HCT116 (cell line): Measurements from ENCODE around the gene MEX3B. TPM values are rescaled to one million over a fixed set of nuclear protein-coding genes. Genes with fewer than 3 reads are reported as not detected.

Experiments used
- ATAC-seq: fragments of 200-7000 bp; cut with Tn5 transposase; 2 replicates; pipeline ENCODE4 v1.9.1; 2020; ENCODE audit warnings: mild to moderate bottlenecking, moderate library complexity
- BruUV-seq: library from RNA; stranded (reverse); fragments of 400-500 nt; replicated peaks from 2 replicates; lab custom pipeline; 2021; lab: Mats Ljungman, UMichigan
- CTCF ChIA-PET: fragments of 300-600 bp; sonication (Branson Sonifier 250); formaldehyde crosslinking; loops from one replicate; lab custom pipeline; 2021; ENCODE audit warnings: antibody characterized with exemption; lab: Charles Lee
- POLR2A ChIA-PET: fragments of 300-600, 350-600 bp; sonication (Branson Sonifier 250); formaldehyde crosslinking; loops from one replicate; lab custom pipeline; 2021; ENCODE audit warnings: antibody characterized with exemption; lab: Charles Lee
- RAD21 ChIA-PET, 2 experiments: fragments of 300-600 bp; sonication (Branson Sonifier 250); formaldehyde crosslinking; loops; one replicate each; lab custom pipeline; 2023; ENCODE audit warnings: low total read pairs in 2 of 2; ENCODE audit not compliant: uncharacterized antibody in 2 of 2, unreplicated experiment in 2 of 2, low non-redundant PET in 1 of 2; lab: Charles Lee
- DNase-seq: peaks from one replicate; pipeline ENCODE4 v3.0.0-alpha.2; 2010; ENCODE audit warnings: low read depth, low spot score
- H2AFZ ChIP-seq: fragments of 200-600 bp; shearing (Covaris generic), sonication (generic); 2 replicates; pipeline ENCODE4 v1.6.1; 2017; ENCODE audit warnings: low read depth, mixed run types, mixed read lengths, antibody characterized with exemption, low read length; ENCODE audit not compliant: poor library complexity, severe bottlenecking
- H3K27ac ChIP-seq: 2 replicates; pipeline ENCODE4 v1.5.1; 2012; ENCODE audit warnings: low read depth, low read length
- H3K27me3 ChIP-seq: fragments of 200-600 bp; sonication (generic); 2 replicates; pipeline ENCODE4 v1.6.1; 2016; ENCODE audit warnings: mixed run types, low read length, mixed read lengths; ENCODE audit not compliant: insufficient read depth
- H3K36me3 ChIP-seq, 2 experiments: fragments of 200-500 bp in 1 of 2; fragments of 200-600 bp in 1 of 2; sonication (Bioruptor generic) in 1 of 2; sonication (generic) in 1 of 2; 2 replicates each; pipeline versions ENCODE4 v1.5.1 to v1.6.1; 2014 to 2016; ENCODE audit warnings: low read length in 2 of 2, inconsistent platforms in 1 of 2, mixed read lengths in 1 of 2, mixed run types in 1 of 2; ENCODE audit not compliant: insufficient read depth in 2 of 2, control insufficient read depth in 1 of 2
- H3K4me1 ChIP-seq, 2 experiments: fragments of 200-600 bp in 1 of 2; sonication (generic) in 1 of 2; 2 replicates each; pipeline versions ENCODE4 v1.5.1 to v1.6.1; 2012 to 2017; ENCODE audit warnings: low read length in 2 of 2, inconsistent platforms in 1 of 2, mild to moderate bottlenecking in 1 of 2, mixed read lengths in 1 of 2, mixed run types in 1 of 2, moderate library complexity in 1 of 2; ENCODE audit not compliant: insufficient read depth in 2 of 2, control insufficient read depth in 1 of 2
- H3K4me2 ChIP-seq: fragments of 200-600 bp; sonication (generic); 2 replicates; pipeline ENCODE4 v1.6.1; 2017; ENCODE audit warnings: mixed run types, low read length, mixed read lengths
- H3K4me3 ChIP-seq, 2 experiments: fragments of 200-600 bp in 1 of 2; sonication (generic) in 1 of 2; replicated peaks in 1 of 2; 2 replicates each; pipeline ENCODE4 v1.5.1; 2011 to 2016; ENCODE audit warnings: low read length in 2 of 2, control low read depth in 1 of 2, low read depth in 1 of 2, mild to moderate bottlenecking in 1 of 2, mixed read lengths in 1 of 2, mixed run types in 1 of 2
- H3K79me2 ChIP-seq: fragments of 200-600 bp; sonication (generic); 2 replicates; pipeline ENCODE4 v1.6.1; 2017; ENCODE audit warnings: mild to moderate bottlenecking, mixed run types, low read length, moderate library complexity, mixed read lengths; ENCODE audit not compliant: insufficient read depth
- H3K9ac ChIP-seq: fragments of 200-600 bp; sonication (generic); 2 replicates; pipeline ENCODE4 v1.6.1; 2016; ENCODE audit warnings: low read length, mixed read lengths
- H3K9me2 ChIP-seq: fragments of 200-600 bp; sonication (generic), shearing (Covaris generic); 2 replicates; pipeline ENCODE4 v1.6.1; 2017; ENCODE audit warnings: mixed run types, mild to moderate bottlenecking, moderate library complexity; ENCODE audit not compliant: insufficient read depth
- H3K9me3 ChIP-seq, 2 experiments: fragments of 200-500 bp in 1 of 2; fragments of 200-600 bp in 1 of 2; sonication (Bioruptor generic) in 1 of 2; sonication (generic) in 1 of 2; 2 replicates each; pipeline ENCODE4 v1.6.1; 2014 to 2017; ENCODE audit warnings: low read length in 2 of 2, mixed read lengths in 2 of 2, inconsistent platforms in 1 of 2, low read depth in 1 of 2, mild to moderate bottlenecking in 1 of 2, mixed run types in 1 of 2, moderate library complexity in 1 of 2; ENCODE audit not compliant: control insufficient read depth in 1 of 2, insufficient read depth in 1 of 2
- H4K20me1 ChIP-seq: fragments of 200-600 bp; sonication (generic), shearing (Covaris generic); 2 replicates; pipeline ENCODE4 v1.6.1; 2017; ENCODE audit warnings: mixed run types, mild to moderate bottlenecking, moderate library complexity; ENCODE audit not compliant: insufficient read depth
- CBX3 ChIP-seq: IDR thresholded peaks from 2 replicates; pipeline ENCODE4 v1.6.1; 2012; ENCODE audit warnings: low read depth
- CEBPB ChIP-seq: IDR thresholded peaks from 2 replicates; pipeline ENCODE4 v1.6.1; 2012; ENCODE audit warnings: low read depth
- EGR1 ChIP-seq: IDR thresholded peaks from 2 replicates; pipeline ENCODE4 v1.6.1; 2012; ENCODE audit warnings: low read depth
- ELF1 ChIP-seq: IDR thresholded peaks from 2 replicates; pipeline ENCODE4 v1.6.1; 2012; ENCODE audit warnings: low read depth, borderline replicate concordance
- EZH2 ChIP-seq: fragments of 200-600 bp; sonication (generic); IDR thresholded peaks from 2 replicates; pipeline ENCODE4 v1.6.1; 2017; ENCODE audit warnings: antibody characterized with exemption, mixed run types
- EZH2phosphoT487 ChIP-seq: fragments of 200-600 bp; IDR thresholded peaks from 2 replicates; pipeline ENCODE4 v1.6.1; 2018; ENCODE audit warnings: antibody characterized with exemption, borderline replicate concordance
- JUND ChIP-seq: IDR thresholded peaks from 2 replicates; pipeline ENCODE4 v1.6.1; 2012
- SIN3A ChIP-seq: IDR thresholded peaks from 2 replicates; pipeline ENCODE4 v1.6.1; 2012; ENCODE audit warnings: low read depth
- SP1 ChIP-seq: IDR thresholded peaks from 2 replicates; pipeline ENCODE4 v1.6.1; 2012; ENCODE audit warnings: low read depth
- TCF7L2 ChIP-seq: IDR thresholded peaks from 2 replicates; pipeline ENCODE4 v1.7.0; 2011; ENCODE audit warnings: borderline replicate concordance, inconsistent platforms; ENCODE audit not compliant: insufficient read depth, insufficient read length; ENCODE audit errors: extremely low read depth
- ZNF274 ChIP-seq: fragments of 200-500 bp; sonication (Bioruptor generic); IDR thresholded peaks from 2 replicates; pipeline ENCODE4 v1.6.1; 2014; ENCODE audit warnings: mild to moderate bottlenecking, low read depth, low read length, inconsistent platforms
- intact Hi-C: fragments of 100-400 bp; cut with micrococcal nuclease; formaldehyde crosslinking; loops from 2 replicates; pipeline ENCODE4 v1.10.0; 2022
- total RNA-seq: library from RNA; stranded (reverse); gene quantifications from one replicate; pipeline ENCODE4 v1.2.1, GENCODE V29; 2021; ENCODE audit not compliant: unreplicated experiment
- TF ChIP-seq, protein P1 (sequence below): IDR thresholded peaks from 2 replicates; pipeline ENCODE4 v1.6.1; 2011; ENCODE audit warnings: mild to moderate bottlenecking, low read length, moderate library complexity; ENCODE audit not compliant: insufficient replicate concordance; ENCODE audit errors: extremely low read depth
- TF ChIP-seq, protein P2 (sequence below), 3 experiments: fragments of 200-600 bp in 1 of 3; sonication (generic) in 1 of 3; IDR thresholded peaks in 2 of 3; conservative IDR thresholded peaks in 1 of 3; 2 replicates each; pipeline ENCODE4 v1.5.1; 2012 to 2017; ENCODE audit warnings: low read depth in 2 of 3, low read length in 2 of 3, antibody characterized with exemption in 1 of 3, borderline replicate concordance in 1 of 3, control low read depth in 1 of 3, mild to moderate bottlenecking in 1 of 3, mixed read lengths in 1 of 3, mixed run types in 1 of 3, moderate library complexity in 1 of 3; ENCODE audit not compliant: insufficient read depth in 1 of 3
- TF ChIP-seq, protein P3 (sequence below): IDR thresholded peaks from 2 replicates; pipeline ENCODE4 v1.6.1; 2012

MEX3B gene
- total RNA-seq, 1 experiment from 2014 or later: 1.9 TPM

DNA sequence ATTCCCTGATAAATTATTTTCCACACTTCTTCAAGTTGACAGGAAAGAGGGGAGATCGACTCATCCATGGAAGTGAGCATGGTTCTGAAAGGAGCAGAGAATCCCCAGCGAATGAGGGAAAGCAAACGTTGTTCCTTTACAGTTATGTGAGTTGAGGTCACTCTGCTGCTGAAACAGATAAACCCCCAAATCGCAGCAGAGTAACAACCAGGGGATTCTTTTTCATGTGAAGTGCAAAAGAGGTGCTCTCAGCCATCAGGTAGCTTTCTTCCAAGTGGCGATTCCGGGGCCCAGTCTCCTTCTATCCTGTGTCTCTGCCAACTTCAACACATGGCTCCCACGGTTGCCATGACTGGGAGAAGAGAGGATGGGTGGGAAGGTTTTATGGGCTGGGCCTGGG is 28.2 kb downstream of the MEX3B start:
- intact Hi-C loops: no loop called here
- no TSS peak for BruUV-seq
- CTCF ChIA-PET: no interaction called here

More for the DNA sequence above, 28.2 kb downstream of the MEX3B start:
- Histone ChIP-seq H3K9ac (no peak overlapping the region), H3K4me2 (no peak overlapping the region), H3K36me3 (no peaks in the 10 kb centered on the region), H3K79me2 (no peaks in the 10 kb centered on the region), H3K27me3 (peaks cover 5% of the 10 kb centered on the region), H2AFZ (no peak overlapping the region), H3K4me3 (no peak overlapping the region), H3K9me2 (no peaks in the 10 kb centered on the region), H4K20me1 (no peaks in the 10 kb centered on the region)
- POLR2A ChIA-PET: no interaction called here
- TF ChIP-seq, protein P1, sequence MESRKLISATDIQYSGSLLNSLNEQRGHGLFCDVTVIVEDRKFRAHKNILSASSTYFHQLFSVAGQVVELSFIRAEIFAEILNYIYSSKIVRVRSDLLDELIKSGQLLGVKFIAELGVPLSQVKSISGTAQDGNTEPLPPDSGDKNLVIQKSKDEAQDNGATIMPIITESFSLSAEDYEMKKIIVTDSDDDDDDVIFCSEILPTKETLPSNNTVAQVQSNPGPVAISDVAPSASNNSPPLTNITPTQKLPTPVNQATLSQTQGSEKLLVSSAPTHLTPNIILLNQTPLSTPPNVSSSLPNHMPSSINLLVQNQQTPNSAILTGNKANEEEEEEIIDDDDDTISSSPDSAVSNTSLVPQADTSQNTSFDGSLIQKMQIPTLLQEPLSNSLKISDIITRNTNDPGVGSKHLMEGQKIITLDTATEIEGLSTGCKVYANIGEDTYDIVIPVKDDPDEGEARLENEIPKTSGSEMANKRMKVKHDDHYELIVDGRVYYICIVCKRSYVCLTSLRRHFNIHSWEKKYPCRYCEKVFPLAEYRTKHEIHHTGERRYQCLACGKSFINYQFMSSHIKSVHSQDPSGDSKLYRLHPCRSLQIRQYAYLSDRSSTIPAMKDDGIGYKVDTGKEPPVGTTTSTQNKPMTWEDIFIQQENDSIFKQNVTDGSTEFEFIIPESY: no peak
- TF ChIP-seq TCF7L2: no peak
- TF ChIP-seq EGR1: no peak
- TF ChIP-seq CBX3: no peak
- TF ChIP-seq ELF1: no peak
- TF ChIP-seq ZNF274: no peak
- TF ChIP-seq, protein P2, sequence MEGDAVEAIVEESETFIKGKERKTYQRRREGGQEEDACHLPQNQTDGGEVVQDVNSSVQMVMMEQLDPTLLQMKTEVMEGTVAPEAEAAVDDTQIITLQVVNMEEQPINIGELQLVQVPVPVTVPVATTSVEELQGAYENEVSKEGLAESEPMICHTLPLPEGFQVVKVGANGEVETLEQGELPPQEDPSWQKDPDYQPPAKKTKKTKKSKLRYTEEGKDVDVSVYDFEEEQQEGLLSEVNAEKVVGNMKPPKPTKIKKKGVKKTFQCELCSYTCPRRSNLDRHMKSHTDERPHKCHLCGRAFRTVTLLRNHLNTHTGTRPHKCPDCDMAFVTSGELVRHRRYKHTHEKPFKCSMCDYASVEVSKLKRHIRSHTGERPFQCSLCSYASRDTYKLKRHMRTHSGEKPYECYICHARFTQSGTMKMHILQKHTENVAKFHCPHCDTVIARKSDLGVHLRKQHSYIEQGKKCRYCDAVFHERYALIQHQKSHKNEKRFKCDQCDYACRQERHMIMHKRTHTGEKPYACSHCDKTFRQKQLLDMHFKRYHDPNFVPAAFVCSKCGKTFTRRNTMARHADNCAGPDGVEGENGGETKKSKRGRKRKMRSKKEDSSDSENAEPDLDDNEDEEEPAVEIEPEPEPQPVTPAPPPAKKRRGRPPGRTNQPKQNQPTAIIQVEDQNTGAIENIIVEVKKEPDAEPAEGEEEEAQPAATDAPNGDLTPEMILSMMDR (IDR thresholded peaks at IDR 0.05 in 2 of 3, conservative IDR thresholded peaks at IDR 0.05 in 1 of 3; ENCODE audit: borderline replicate concordance in 1 of 3, insufficient read depth in 1 of 3, low read depth in 2 of 3, low read length in 2 of 3): no peak
- TF ChIP-seq CEBPB: no peak
- no peak for TF ChIP-seq EZH2phosphoT487
- no peak for TF ChIP-seq EZH2
- TF ChIP-seq, protein P3, sequence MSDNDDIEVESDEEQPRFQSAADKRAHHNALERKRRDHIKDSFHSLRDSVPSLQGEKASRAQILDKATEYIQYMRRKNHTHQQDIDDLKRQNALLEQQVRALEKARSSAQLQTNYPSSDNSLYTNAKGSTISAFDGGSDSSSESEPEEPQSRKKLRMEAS: no peak
- no peak for TF ChIP-seq SP1
- no peak for TF ChIP-seq SIN3A
- no peak for TF ChIP-seq JUND
- TF ChIP-seq, all 23 proteins: peak for 0
- Histone ChIP-seq H3K4me1 (peaks cover 3 to 7% of the 10 kb centered on the region in 2 experiments; a peak in 2 of 4 replicates), H3K9me3 (no peaks in the 10 kb centered on the region), H3K27ac (no peak overlapping the region)
- ATAC-seq (no peak), DNase-seq (no peak)
- RAD21 ChIA-PET: no interaction called here
